HepG2 (cell line): ENCODE data around the gene INPP1. TPM values are rescaled to one million over a fixed set of nuclear protein-coding genes. Genes with fewer than 3 reads are reported as not detected.
A peak's percentile ranks its signal among the peaks of the same experiment; 100 is the strongest.

Source experiments
- CC2D1A ChIP-seq: sonication (generic); formaldehyde crosslinking; IDR thresholded peaks from 2 replicates; pipeline ENCODE4 v1.8.1; 2023; ENCODE audit warnings: mild to moderate bottlenecking, missing genetic modification reagents
- HMGA1 ChIP-seq: sonication (generic); formaldehyde crosslinking; conservative IDR thresholded peaks from 2 replicates; pipeline ENCODE4 v1.4.0; 2020; ENCODE audit warnings: missing genetic modification reagents
- HNF4A ChIP-seq: sonication (generic); formaldehyde crosslinking; IDR thresholded peaks from 2 replicates; pipeline ENCODE4 v1.4.0; 2020; ENCODE audit warnings: missing genetic modification reagents
- KLF6 ChIP-seq: IDR thresholded peaks from 2 replicates; pipeline ENCODE4 v1.8.0; 2016; ENCODE audit warnings: missing biosample characterization, missing genetic modification reagents
- MBD4 ChIP-seq: IDR thresholded peaks from 2 replicates; pipeline ENCODE4 v1.6.1; 2012; ENCODE audit warnings: low read length, inconsistent platforms, borderline replicate concordance
- MLLT10 ChIP-seq: sonication (generic); formaldehyde crosslinking; IDR thresholded peaks from 2 replicates; pipeline ENCODE4 v1.4.0; 2020; ENCODE audit warnings: missing genetic modification reagents
- NFRKB ChIP-seq: fragments of 450-650 bp; IDR thresholded peaks from 2 replicates; pipeline ENCODE4 v1.6.1; 2017
- NPAS2 ChIP-seq: sonication (generic); formaldehyde crosslinking; IDR thresholded peaks from 2 replicates; pipeline ENCODE4 v1.8.0; 2022; ENCODE audit warnings: mild to moderate bottlenecking, missing genetic modification reagents, borderline replicate concordance
- PRDM4 ChIP-seq: sonication (generic); formaldehyde crosslinking; IDR thresholded peaks from 2 replicates; pipeline ENCODE4 v1.9.0; 2021; ENCODE audit warnings: missing genetic modification reagents, borderline replicate concordance
- STAT6 ChIP-seq: sonication (generic); formaldehyde crosslinking; IDR thresholded peaks from 2 replicates; pipeline ENCODE4 v1.4.0; 2020; ENCODE audit warnings: missing genetic modification reagents, mild to moderate bottlenecking, borderline replicate concordance
- YY1 ChIP-seq: IDR thresholded peaks from 2 replicates; pipeline ENCODE4 v1.6.1; 2011; ENCODE audit warnings: low read length, low read depth, moderate library complexity, mild to moderate bottlenecking; ENCODE audit not compliant: insufficient read depth, insufficient replicate concordance
- ZBTB10 ChIP-seq: sonication (generic); formaldehyde crosslinking; IDR thresholded peaks from 2 replicates; pipeline ENCODE4 v1.4.0; 2020; ENCODE audit warnings: missing genetic modification reagents, borderline replicate concordance
- ZBTB34 ChIP-seq: sonication (generic); formaldehyde crosslinking; IDR thresholded peaks from 2 replicates; pipeline ENCODE4 v1.8.0; 2022; ENCODE audit warnings: mild to moderate bottlenecking, missing genetic modification reagents
- ZMAT5 ChIP-seq: sonication (generic); formaldehyde crosslinking; IDR thresholded peaks from 2 replicates; pipeline ENCODE4 v1.5.0; 2020; ENCODE audit warnings: mild to moderate bottlenecking, low read depth, missing genetic modification reagents, borderline replicate concordance
- ZMYM4 ChIP-seq: sonication (generic); formaldehyde crosslinking; IDR thresholded peaks from 2 replicates; pipeline ENCODE4 v1.8.1; 2023; ENCODE audit warnings: mild to moderate bottlenecking, missing genetic modification reagents
- ZNF10 ChIP-seq: sonication (generic); formaldehyde crosslinking; IDR thresholded peaks from 2 replicates; pipeline ENCODE4 v1.4.0; 2020; ENCODE audit warnings: mild to moderate bottlenecking, low read depth, missing genetic modification reagents, borderline replicate concordance
- ZNF839 ChIP-seq: sonication (generic); formaldehyde crosslinking; IDR thresholded peaks from 2 replicates; pipeline ENCODE4 v1.4.0; 2020; ENCODE audit warnings: missing genetic modification reagents, mild to moderate bottlenecking, borderline replicate concordance
- polyA plus RNA-seq, 8 experiments: library from polyadenylated mRNA; depleted of rRNA in 3 of 8; stranded (reverse) in 7 of 8; unstranded in 1 of 8; fragments of >200 nt; fragmentation: Illumina TruSeq in 4 of 8; extraction: Trizol in 4 of 8; gene quantifications; 2 replicates each; pipeline versions ENCODE4 v1.2.1 to v1.2.3, GENCODE V29; 2011 to 2016; ENCODE audit warnings: low read depth in 4 of 8, missing spikeins in 1 of 8, mixed read lengths in 1 of 8; ENCODE audit not compliant: insufficient read depth in 1 of 8
- total RNA-seq, 5 experiments: library from RNA; depleted of rRNA; stranded (reverse); fragments of >200 nt; fragmentation: Illumina TruSeq; extraction: Trizol; gene quantifications; 2 replicates each; pipeline ENCODE4 v1.2.3, GENCODE V29; 2016; ENCODE audit warnings: low read depth in 1 of 5

The INPP1 gene
- total and polyA plus RNA-seq, 2 of the 13 experiments (the other 11 are each of a cell fraction or from before 2014, with no cell fraction given): 10.0 to 13.3 TPM

GRCh38 chr2:190318931-190319554 lies 24.3 kb upstream of the INPP1 start (continued):
- TF ChIP-seq ZBTB10 (CRISPR knock-in tag) (no peak), NFRKB (no peak), HNF4A (CRISPR knock-in tag) (no peak), HMGA1 (CRISPR knock-in tag) (no peak), STAT6 (no peak), MLLT10 (CRISPR knock-in tag) (0 out of 2 replicates have a peak, but pooled peaks have one; percentile 71), ZNF839 (CRISPR knock-in tag) (no peak), YY1 (peak; percentile 34), MBD4 (no peak), ZNF10 (no peak), ZMAT5 (CRISPR knock-in tag) (no peak), CC2D1A (CRISPR knock-in tag) (no peak), NPAS2 (CRISPR knock-in tag) (no peak), PRDM4 (CRISPR knock-in tag) (no peak), KLF6 (CRISPR knock-in tag) (no peak), ZMYM4 (no peak), ZBTB34 (CRISPR knock-in tag) (no peak)
